Stimulated activated CD4-positive, alpha-beta T cell treated with anti-CD3 and anti-CD28 coated beads, Interleukin-2, amount 100 ng/mL, for 4 hours (primary cell): ENCODE data around the gene TRMO.

Experiments used
- DNase-seq: peaks from one replicate; pipeline ENCODE4 v3.0.0-alpha.2; 2020; ENCODE audit warnings: low read depth

The TRMO gene

DNA sequence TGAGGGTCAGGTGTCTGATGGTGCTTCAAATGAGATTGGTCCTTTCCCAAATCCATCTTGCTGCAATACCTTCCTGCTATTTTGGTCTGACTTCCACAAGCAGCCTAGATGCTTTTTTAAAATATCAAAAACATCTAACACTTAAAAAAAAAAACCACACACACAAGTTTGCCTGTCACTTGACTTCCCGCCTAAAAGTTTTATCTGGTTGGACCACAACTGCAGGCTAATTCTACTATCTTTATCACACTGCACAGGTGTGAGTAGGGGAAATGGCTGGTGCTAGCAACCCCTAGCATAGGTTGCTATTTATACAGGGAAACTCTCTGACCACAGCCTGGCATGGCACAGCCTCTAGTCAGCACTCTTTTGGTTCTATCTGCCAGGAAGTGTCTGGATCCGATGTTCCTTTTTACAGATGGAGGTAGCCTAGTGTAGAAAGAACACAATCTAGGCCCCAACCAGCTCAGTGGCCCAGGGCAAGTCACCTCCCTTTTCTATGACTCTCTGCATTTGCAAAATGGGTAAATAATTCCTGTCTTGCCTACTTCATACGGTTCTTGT lies 15.9 kb upstream of the TRMO start, which contains the start of gene HEMGN:
HEMGN (minus strand) TSS at position 92 of the 564 bp plus-strand sequence; CDS start at position 56, 36 bp downstream.
- no peak for DNase-seq

DNA sequence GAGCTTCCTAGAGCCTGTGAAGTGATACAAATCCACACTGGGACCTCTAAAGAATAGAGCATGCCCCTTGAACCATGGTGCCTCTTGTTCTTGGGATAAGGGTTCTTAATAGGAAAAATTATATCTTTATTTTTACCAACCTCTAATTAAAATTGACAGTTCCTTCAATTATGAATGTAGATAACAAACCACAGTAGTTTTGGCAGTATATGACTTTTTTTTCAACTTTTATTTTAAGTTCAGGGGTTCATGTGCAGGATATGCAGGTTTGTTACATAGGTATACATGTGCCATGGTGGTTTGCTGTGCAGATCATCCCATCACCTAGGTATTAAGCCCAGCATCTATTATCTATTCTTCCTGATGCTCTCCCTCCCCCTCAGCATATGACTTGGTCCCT lies 14.7 kb upstream of the TRMO start:
- no peak for DNase-seq

DNA sequence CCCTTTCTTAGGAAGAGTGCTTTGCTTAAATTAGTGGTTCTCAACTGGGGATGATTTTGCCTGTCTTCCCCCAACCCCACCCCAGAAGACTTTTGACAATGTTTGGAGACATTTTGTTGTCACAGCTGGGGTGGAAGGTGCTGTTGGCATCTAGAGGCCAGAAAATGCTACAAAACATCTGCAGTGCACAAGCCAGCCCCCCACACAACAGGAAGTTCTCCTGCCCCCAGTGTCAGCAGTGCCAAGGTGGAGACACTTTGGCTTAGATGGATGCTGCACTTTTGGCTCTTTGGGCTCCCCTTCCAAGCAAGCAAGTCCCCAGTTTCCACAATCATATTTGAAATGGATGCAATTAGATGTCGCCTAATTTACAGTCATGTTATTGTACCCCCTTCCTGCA lies 13.0 kb upstream of the TRMO start:
- no peak for DNase-seq

GRCh38 chr9:97934321-97935115 lies 12.2 kb upstream of the TRMO start:
- no peak for DNase-seq

DNA sequence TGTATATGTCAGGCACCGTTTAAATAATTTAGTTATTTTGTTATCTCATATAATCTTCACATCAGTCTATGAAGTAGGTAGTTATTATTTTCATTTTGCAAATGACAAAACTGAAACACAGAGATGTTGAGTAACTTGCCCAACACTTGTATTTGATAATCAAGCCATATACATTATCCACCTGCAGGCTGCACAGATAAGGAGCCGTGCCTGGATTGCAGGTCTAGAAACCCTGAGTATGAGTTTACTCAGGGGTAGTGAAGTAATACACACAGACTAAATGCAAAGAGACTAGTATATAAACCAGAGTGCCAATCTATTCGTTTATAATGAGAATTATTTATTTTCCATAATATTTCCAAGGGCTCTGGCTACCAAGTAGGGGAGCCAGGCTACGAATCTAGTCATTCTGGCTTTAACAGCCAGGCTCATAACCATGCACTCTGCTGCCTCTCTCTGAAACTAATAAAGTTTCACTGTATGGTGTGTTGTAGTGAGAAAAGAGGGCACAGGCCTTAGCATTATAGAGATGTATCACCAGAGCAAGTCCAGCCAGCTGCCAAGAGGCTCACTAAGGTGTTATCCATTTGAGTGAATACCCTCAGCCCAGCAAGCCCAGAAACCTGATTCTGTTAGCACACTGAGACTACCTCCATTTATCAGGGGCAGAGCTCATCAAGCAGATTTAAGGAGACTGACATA lies 11.1 kb upstream of the TRMO start:
- no peak for DNase-seq

DNA sequence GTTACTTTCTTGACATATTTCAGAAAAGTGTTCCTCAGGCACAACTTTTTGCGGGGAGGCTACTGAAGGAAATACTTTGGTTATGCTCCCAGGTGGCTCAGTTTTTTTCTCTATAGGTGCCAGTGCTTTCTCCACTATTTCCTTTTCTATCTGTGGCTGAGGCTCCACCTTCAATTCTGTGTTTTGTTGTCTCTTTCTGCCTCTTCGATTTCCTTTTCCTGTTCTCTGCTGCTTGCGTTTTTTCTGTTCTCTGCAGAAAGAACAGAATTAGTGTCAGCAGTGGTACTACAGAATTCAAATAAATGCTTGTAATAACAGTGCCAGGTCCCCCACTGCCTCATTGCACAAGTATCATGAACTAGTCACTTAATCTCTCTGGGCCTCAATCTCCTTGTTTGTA lies 8.7 kb upstream of the TRMO start:
- DNase-seq = no peak

GRCh38 chr9:97928986-97929604 lies 6.8 kb upstream of the TRMO start:
- no peak for DNase-seq

GRCh38 chr9:97925497-97926334 lies 3.4 kb upstream of the TRMO start:
- no peak for DNase-seq

DNA sequence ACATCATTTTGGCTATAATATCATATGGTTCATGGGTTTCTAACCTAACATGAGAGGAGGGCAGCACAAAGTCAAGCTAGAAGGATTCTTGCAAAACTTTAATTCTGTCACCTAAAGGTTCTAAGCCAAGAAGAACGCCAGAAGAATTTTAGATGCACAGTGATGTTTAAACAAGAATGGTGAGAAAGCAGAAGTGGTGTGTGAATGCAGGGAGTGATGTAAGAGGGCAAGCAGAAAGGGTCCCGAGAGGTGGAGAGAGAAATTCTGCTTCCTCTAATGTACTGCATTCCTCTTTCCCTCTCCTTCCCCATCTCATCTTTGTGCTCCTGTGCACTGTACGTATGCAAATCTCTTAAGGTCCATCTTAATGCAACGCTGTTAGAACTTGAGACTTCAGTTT lies 2.1 kb upstream of the TRMO start:
- no peak for DNase-seq

DNA sequence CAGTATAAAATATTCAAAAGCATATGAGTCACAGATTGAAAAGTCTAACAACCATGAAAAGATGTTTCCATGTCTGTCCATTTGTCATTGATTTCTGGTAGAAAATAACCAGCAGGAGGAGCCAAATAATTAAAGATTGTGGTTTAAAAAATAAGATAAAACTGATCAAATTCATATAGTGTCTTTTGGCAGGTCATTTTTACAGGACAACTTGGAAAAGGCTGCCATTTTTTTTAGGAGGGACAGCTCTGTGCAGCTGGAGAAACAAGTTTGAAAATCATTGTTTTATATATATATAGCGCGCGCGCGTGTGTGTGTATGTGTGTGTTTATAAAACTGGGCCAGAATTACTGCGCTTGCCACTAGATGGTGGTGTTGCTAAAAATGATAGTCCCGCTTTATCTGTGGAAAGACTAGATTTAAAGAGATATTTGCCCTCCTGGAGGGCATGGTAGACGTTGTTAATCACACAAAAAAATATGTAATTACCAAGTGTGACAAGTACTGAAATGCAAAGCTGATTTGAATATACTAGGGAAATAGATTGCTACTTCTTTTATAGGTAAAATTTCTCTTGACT lies 1.3 kb upstream of the TRMO start:
- DNase-seq = peak; percentile 61

DNA sequence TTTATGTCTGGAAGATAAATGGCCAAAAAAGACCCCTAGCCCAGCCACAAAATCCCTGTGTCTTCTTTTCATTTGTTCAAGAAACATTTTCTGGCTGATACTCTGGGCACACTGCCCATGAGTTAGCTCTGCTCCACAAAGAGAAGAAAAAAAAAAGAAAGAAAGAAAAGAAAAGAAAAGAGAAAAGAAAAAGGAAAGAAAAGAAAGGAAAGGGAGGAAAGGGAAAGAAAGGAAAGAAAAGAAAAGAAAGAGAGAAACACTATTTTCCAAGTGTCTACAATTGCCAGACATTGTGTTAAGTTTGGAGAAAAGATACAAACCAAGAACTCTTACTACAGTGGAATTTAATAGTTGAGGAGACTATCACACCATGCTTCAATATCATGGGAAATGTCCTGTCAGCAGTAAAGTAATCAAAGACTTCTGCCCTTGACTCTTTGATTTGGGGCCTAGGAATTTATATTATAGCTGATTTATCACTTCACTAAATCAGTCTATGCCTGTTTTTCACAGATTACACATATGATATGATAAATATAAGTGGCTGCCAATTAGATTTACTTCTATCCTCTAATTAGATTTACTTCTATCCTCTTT lies 3.0 kb downstream of the TRMO start:
- no peak for DNase-seq

GRCh38 chr9:97918611-97919010 lies 3.7 kb downstream of the TRMO start:
- DNase-seq = no peak

DNA sequence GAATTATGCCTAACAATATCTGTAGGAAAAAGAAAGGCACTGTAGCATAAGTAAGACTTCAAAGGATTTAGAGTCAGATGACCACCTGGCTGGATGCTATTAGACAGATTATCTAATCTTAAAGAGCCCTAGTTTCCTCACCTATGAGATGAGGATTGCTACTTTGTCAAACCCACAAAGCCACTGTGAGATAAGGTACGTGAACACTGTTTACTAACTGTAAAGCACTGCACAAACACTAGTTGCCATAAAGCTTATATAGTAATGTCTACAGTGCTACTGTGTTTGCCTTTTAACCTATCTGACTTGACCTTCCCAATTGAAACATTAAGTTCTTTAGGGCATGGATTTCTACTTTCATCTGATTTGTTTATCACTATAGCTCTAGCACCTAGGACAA lies 10.3 kb downstream of the TRMO start:
- DNase-seq = no peak

GRCh38 chr9:97911528-97911927 lies 10.8 kb downstream of the TRMO start:
- no peak for DNase-seq

DNA sequence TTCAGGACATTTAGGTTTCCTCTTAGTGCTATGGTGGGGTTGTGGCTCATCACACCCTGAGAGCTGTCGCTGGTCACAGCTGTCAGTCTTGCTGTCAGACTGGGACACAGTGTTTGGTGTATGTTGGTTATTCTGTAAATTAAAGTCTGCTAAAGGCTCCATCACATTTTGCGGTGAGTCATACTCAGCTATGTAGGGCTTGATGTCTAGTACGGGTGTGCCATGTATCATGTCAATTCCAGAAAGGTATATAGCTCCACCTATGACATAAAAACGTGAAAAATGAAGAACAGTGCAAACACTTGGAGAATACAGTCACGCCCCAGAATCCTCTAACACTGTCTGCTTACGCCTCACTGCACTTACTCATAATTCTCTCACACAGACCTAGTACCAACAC lies 11.9 kb downstream of the TRMO start:
- DNase-seq = no peak

DNA sequence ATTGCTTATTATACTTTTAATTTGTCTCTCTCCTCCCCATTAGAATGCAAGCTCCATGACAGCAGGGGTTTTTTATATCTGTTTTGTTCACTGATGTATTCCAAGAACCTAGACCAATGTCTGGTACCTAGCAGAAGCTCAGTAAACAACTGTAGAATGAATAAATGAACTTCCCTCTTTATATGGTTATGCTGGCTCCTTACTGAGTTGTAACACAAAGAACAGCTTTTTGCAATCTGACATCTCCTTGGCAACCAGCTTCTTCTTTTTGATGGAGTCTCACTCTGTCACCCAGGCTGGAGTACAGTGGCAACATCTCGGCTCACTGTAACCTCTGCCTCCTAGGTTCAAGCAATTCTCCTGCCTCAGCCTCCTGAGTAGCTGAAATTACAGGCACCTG lies 13.6 kb downstream of the TRMO start:
- DNase-seq = no peak

GRCh38 chr9:97907632-97908031 lies 14.7 kb downstream of the TRMO start:
- DNase-seq = no peak

GRCh38 chr9:97907046-97907445 lies 15.3 kb downstream of the TRMO start:
- no peak for DNase-seq

GRCh38 chr9:97906236-97906831 lies 16.0 kb downstream of the TRMO start:
- peak; percentile 41 for DNase-seq

DNA sequence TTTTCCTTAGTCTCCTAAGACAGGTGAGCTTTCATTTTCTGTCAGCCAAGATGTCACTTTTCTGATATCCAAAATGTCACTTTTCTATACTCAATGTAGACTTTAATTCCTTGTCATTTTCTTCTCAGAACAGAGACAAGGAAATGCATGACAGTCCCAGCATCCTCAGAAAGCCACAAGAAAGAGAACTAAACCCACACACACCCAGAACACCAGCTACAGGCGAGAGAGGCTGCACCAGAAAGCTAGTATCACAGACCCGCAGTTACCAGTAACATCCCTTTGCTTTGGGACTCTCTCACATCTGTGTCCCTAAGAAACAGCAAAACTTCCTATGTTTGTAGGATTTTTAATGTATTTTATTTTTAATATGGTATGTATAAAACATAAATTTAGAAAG lies 17.1 kb downstream of the TRMO start:
- DNase-seq = peak; percentile 45

DNA sequence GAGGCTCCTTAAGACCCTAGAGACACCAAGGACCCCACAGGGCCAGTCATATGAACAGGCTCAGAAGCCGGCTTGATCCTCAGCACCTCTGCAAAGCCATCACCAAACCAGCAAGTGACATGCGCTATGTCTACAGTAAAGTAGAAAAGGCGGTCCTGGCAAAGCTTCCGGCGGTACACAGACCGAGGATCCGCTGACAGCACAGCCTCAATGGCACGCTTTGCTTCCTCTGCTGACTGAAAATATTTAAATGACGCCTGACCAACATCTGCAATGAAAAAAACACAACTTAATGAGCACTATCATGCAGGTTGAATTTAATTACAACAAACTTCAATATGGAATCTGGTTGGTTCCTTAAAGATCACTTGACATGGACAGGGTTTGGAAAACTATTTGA lies 17.6 kb downstream of the TRMO start:
- DNase-seq = no peak
